Activated B cell treated with CpG ODN at 0.5 μM for 24 hours (primary cell): ENCODE measurements around the gene SHC4. TPM values are rescaled to one million over a fixed set of nuclear protein-coding genes. Genes with fewer than 3 reads are reported as not detected.

ENCODE experiments used
- ATAC-seq: fragments of 200-7000 bp; cut with Tn5 transposase; one replicate; pipeline ENCODE4 v1.10.0; 2021; ENCODE audit warnings: low read depth, mild to moderate bottlenecking, moderate library complexity
- CTCF ChIA-PET: fragments of 350-600 bp; sonication (Branson Sonifier 250); formaldehyde crosslinking; loops from one replicate; lab custom pipeline; 2021; ENCODE audit warnings: antibody characterized with exemption; lab: Charles Lee
- POLR2A ChIA-PET: fragments of 350-600 bp; sonication (Branson Sonifier 250); formaldehyde crosslinking; loops from one replicate; lab custom pipeline; 2021; ENCODE audit warnings: antibody characterized with exemption; lab: Charles Lee
- DNase-seq: peaks from one replicate; pipeline ENCODE4 v3.0.0; 2022
- H3K27ac Mint-ChIP-seq: one replicate; pipeline ENCODE4 v1.8.0; 2020; ENCODE audit warnings: mixed read lengths
- H3K27me3 Mint-ChIP-seq: one replicate; pipeline ENCODE4 v1.8.0; 2021; ENCODE audit warnings: mixed read lengths
- H3K36me3 Mint-ChIP-seq: one replicate; pipeline ENCODE4 v1.8.0; 2021; ENCODE audit warnings: low read depth, mixed read lengths
- H3K4me1 Mint-ChIP-seq: one replicate; pipeline ENCODE4 v1.8.0; 2021; ENCODE audit warnings: mixed read lengths
- H3K4me3 Mint-ChIP-seq: one replicate; pipeline ENCODE4 v1.8.0; 2020; ENCODE audit warnings: mild to moderate bottlenecking, mixed read lengths
- H3K9me3 Mint-ChIP-seq: one replicate; pipeline ENCODE4 v1.8.0; 2020; ENCODE audit warnings: mixed read lengths
- CTCF ChIP-seq: fragments of 200-600 bp; IDR thresholded peaks from one replicate; pipeline ENCODE4 v1.8.0; 2022; ENCODE audit warnings: antibody characterized with exemption, mild to moderate bottlenecking
- intact Hi-C: fragments of 100-400 bp; cut with micrococcal nuclease; formaldehyde crosslinking; loops from one replicate; pipeline ENCODE4 v1.15.1; 2024
- total RNA-seq: library from RNA; stranded (reverse); gene quantifications from 2 replicates; pipeline ENCODE4 v1.2.3, GENCODE V29; 2022

Gene SHC4
- total RNA-seq, 1 donor from 2014 or later: not detected

GRCh38 chr15:48845123-48845522 lies 118.6 kb downstream of the SHC4 start:
- peaks cover 2% of the 10 kb centered on the region for H3K9me3 Mint-ChIP-seq
- POLR2A ChIA-PET: no interaction called here
- ATAC-seq (no peak), DNase-seq (no peak)
- intact Hi-C loops: no loop called here
- no peaks in the 10 kb centered on the region for H3K36me3 Mint-ChIP-seq
- H3K27me3 Mint-ChIP-seq: peaks cover 10% of the 10 kb centered on the region
- H3K4me1 Mint-ChIP-seq: no peaks in the 10 kb centered on the region
- H3K4me3 Mint-ChIP-seq: no peak overlapping the region
- CTCF ChIA-PET: no interaction called here
- TF ChIP-seq CTCF: no peak
- H3K27ac Mint-ChIP-seq: no peak overlapping the region

- Mint-ChIP-seq H3K27ac (no peak overlapping the region), H3K9me3 (peaks cover 2% of the 10 kb centered on the region), H3K4me1 (no peaks in the 10 kb centered on the region), H3K4me3 (no peak overlapping the region), H3K27me3 (no peaks in the 10 kb centered on the region), H3K36me3 (no peaks in the 10 kb centered on the region)
- ChIA-PET CTCF (no interaction called here), POLR2A (no interaction called here)
- TF ChIP-seq CTCF: no peak
- intact Hi-C loops: no loop called here
- ATAC-seq (no peak), DNase-seq (no peak)
These were observed 121.2 kb downstream of the SHC4 start for GRCh38 chr15:48842501-48842900.

- peaks cover 14% of the 10 kb centered on the region for H3K9me3 Mint-ChIP-seq
These were observed 129.0 kb downstream of the SHC4 start for GRCh38 chr15:48834756-48835155.

GRCh38 chr15:48833526-48834239 lies 130.0 kb downstream of the SHC4 start:
- no peak for TF ChIP-seq CTCF
- CTCF ChIA-PET: no interaction called here
- peaks cover 14% of the 10 kb centered on the region for H3K9me3 Mint-ChIP-seq
- intact Hi-C loops: no loop called here
- H3K27ac Mint-ChIP-seq: no peak overlapping the region
- DNase-seq (no peak), ATAC-seq (no peak)
- H3K27me3 Mint-ChIP-seq: peaks cover 20% of the 10 kb centered on the region
- H3K4me1 Mint-ChIP-seq: no peaks in the 10 kb centered on the region
- POLR2A ChIA-PET: no interaction called here
- no peaks in the 10 kb centered on the region for H3K36me3 Mint-ChIP-seq
- H3K4me3 Mint-ChIP-seq: no peak overlapping the region

More at GRCh38 chr15:48834756-48835155, 129.0 kb downstream of the SHC4 start:
- DNase-seq (no peak), ATAC-seq (no peak)
- Mint-ChIP-seq H3K4me3 (no peak overlapping the region), H3K27me3 (peaks cover 15% of the 10 kb centered on the region), H3K36me3 (no peaks in the 10 kb centered on the region), H3K4me1 (no peaks in the 10 kb centered on the region), H3K27ac (no peak overlapping the region)
- intact Hi-C loops: no loop called here
- ChIA-PET CTCF (no interaction called here), POLR2A (no interaction called here)
- TF ChIP-seq CTCF: no peak

- no peak overlapping the region for H3K27ac Mint-ChIP-seq
- DNase-seq (no peak), ATAC-seq (no peak)
- ChIA-PET CTCF (no interaction called here), POLR2A (no interaction called here)
- no peaks in the 10 kb centered on the region for H3K36me3 Mint-ChIP-seq
- no peak for TF ChIP-seq CTCF
- intact Hi-C loops: no loop called here
- peaks cover 14% of the 10 kb centered on the region for H3K9me3 Mint-ChIP-seq
- peaks cover 22% of the 10 kb centered on the region for H3K27me3 Mint-ChIP-seq
- no peak overlapping the region for H3K4me3 Mint-ChIP-seq
- no peaks in the 10 kb centered on the region for H3K4me1 Mint-ChIP-seq
These were observed 131.1 kb downstream of the SHC4 start for GRCh38 chr15:48832648-48833047.
